HepG2 (cell line): Measurements from ENCODE around the gene TMUB1. TPM values are rescaled to one million over a fixed set of nuclear protein-coding genes. Genes with fewer than 3 reads are reported as not detected.

Source experiments
- ATAC-seq: fragments of 200-7000 bp; cut with Tn5 transposase; 3 replicates; pipeline ENCODE4 v1.9.1; 2020; ENCODE audit warnings: mild to moderate bottlenecking, moderate library complexity
- BruUV-seq: library from RNA; stranded (reverse); fragments of 400-500 nt; replicated peaks from 2 replicates; lab custom pipeline; 2021; lab: Mats Ljungman, UMichigan
- CTCF ChIA-PET: fragments of 300-600 bp; formaldehyde crosslinking; extraction: SDS; loops from one replicate; lab custom pipeline; 2021; ENCODE audit warnings: low total read pairs, inconsistent platforms, low intra/inter-chr PET ratio; lab: Yijun Ruan, JAX
- POLR2A ChIA-PET: fragments of 350-600 bp; sonication (Branson Sonifier 250); formaldehyde crosslinking; loops from one replicate; lab custom pipeline; 2020; ENCODE audit warnings: antibody characterized with exemption, inconsistent platforms; lab: Yijun Ruan, JAX
- DNase-seq: peaks from one replicate; pipeline ENCODE4 v3.0.0-alpha.2; 2015; ENCODE audit warnings: low spot score
- FAIRE-seq: peaks from 3 replicates; lab custom pipeline; 2011; peaks lifted over from hg19 to GRCh38; lab: Jason Lieb, UNC
- H2AFZ ChIP-seq: one replicate; pipeline ENCODE4 v1.6.1; 2011; ENCODE audit warnings: low read length, inconsistent platforms
- H3K27ac ChIP-seq: fragments of 300-600 bp; 3 replicates; pipeline ENCODE4 v1.8.0; 2011; ENCODE audit warnings: mixed run types, mild to moderate bottlenecking, mixed read lengths, low read length, inconsistent platforms; ENCODE audit not compliant: insufficient read depth; ENCODE audit errors: extremely low read length
- H3K27me3 ChIP-seq, 2 experiments: fragments of 200-600 bp in 1 of 2; 2 replicates in 1 of 2; 3 replicates in 1 of 2; pipeline versions ENCODE4 v1.6.0 to v1.8.0; 2011; ENCODE audit warnings: low read length in 2 of 2, mild to moderate bottlenecking in 2 of 2, moderate library complexity in 2 of 2, inconsistent platforms in 1 of 2; ENCODE audit not compliant: insufficient read depth in 2 of 2, control insufficient read depth in 1 of 2
- H3K36me3 ChIP-seq, 2 experiments: fragments of 200-600 bp in 1 of 2; replicated peaks in 1 of 2; 2 replicates in 1 of 2; 3 replicates in 1 of 2; pipeline versions ENCODE4 v1.5.1 to v1.8.0; 2011; ENCODE audit warnings: low read length in 2 of 2, inconsistent platforms in 1 of 2; ENCODE audit not compliant: insufficient read depth in 2 of 2, control insufficient read depth in 1 of 2
- H3K4me1 ChIP-seq: 2 replicates; pipeline ENCODE4 v1.5.1; 2012; ENCODE audit warnings: low read length, inconsistent platforms; ENCODE audit not compliant: insufficient read depth
- H3K4me2 ChIP-seq: 2 replicates; pipeline ENCODE4 v1.6.0; 2011; ENCODE audit warnings: low read depth, low read length, inconsistent platforms
- H3K4me3 ChIP-seq, 3 experiments: fragments of 200-600 bp in 1 of 3; sonication (generic), shearing (Covaris generic) in 1 of 3; replicated peaks in 1 of 3; 2 replicates each; pipeline ENCODE4 v1.5.1; 2011 to 2016; ENCODE audit warnings: low read length in 3 of 3, inconsistent platforms in 2 of 3, low read depth in 2 of 3, mild to moderate bottlenecking in 2 of 3, control low read depth in 1 of 3, mixed read lengths in 1 of 3; ENCODE audit not compliant: insufficient read depth in 1 of 3
- H3K79me2 ChIP-seq: one replicate; pipeline ENCODE4 v1.6.1; 2011; ENCODE audit warnings: low read length, inconsistent platforms; ENCODE audit not compliant: insufficient read depth
- H3K9ac ChIP-seq: 2 replicates; pipeline ENCODE4 v1.6.0; 2011; ENCODE audit warnings: mild to moderate bottlenecking, low read depth, low read length, inconsistent platforms; ENCODE audit not compliant: insufficient read depth
- H3K9me3 ChIP-seq: 2 replicates; pipeline ENCODE4 v1.5.1; 2012; ENCODE audit warnings: mild to moderate bottlenecking, low read length
- H4K20me1 ChIP-seq: 2 replicates; pipeline ENCODE4 v1.6.0; 2011; ENCODE audit warnings: inconsistent platforms, mild to moderate bottlenecking, low read length, moderate library complexity; ENCODE audit not compliant: insufficient read depth
- AHR ChIP-seq: IDR thresholded peaks from 2 replicates; pipeline ENCODE4 v1.6.1; 2018; ENCODE audit warnings: missing genetic modification reagents, missing compliant biosample characterization
- GLMP ChIP-seq: sonication (generic); formaldehyde crosslinking; IDR thresholded peaks from 2 replicates; pipeline ENCODE4 v1.9.0; 2021; ENCODE audit warnings: missing genetic modification reagents, mild to moderate bottlenecking, borderline replicate concordance
- NR2F2 ChIP-seq: IDR thresholded peaks from 2 replicates; pipeline ENCODE4 v1.6.1; 2012; ENCODE audit warnings: low read depth, inconsistent platforms, borderline replicate concordance
- RFX5 ChIP-seq: IDR thresholded peaks from 2 replicates; pipeline ENCODE4 v1.6.1; 2011; ENCODE audit warnings: low read depth, low read length, improper control_type of control experiment
- ZBTB26 ChIP-seq: IDR thresholded peaks from 2 replicates; pipeline ENCODE4 v1.6.1; 2016; ENCODE audit warnings: missing compliant biosample characterization, missing genetic modification reagents, borderline replicate concordance
- ZEB1 ChIP-seq: IDR thresholded peaks from 2 replicates; pipeline ENCODE4 v1.6.1; 2012; ENCODE audit warnings: mild to moderate bottlenecking, low read depth, inconsistent platforms; ENCODE audit not compliant: insufficient replicate concordance
- ZNF12 ChIP-seq: sonication (generic); formaldehyde crosslinking; IDR thresholded peaks from 2 replicates; pipeline ENCODE4 v1.5.0; 2020; ENCODE audit warnings: missing genetic modification reagents
- ZNF205 ChIP-seq: IDR thresholded peaks from 2 replicates; pipeline ENCODE4 v1.6.1; 2018; ENCODE audit warnings: missing biosample characterization, missing genetic modification reagents
- ZNF609 ChIP-seq: sonication (generic); formaldehyde crosslinking; IDR thresholded peaks from 2 replicates; pipeline ENCODE4 v1.4.0; 2020; ENCODE audit warnings: mild to moderate bottlenecking, missing genetic modification reagents, borderline replicate concordance
- ZNF691 ChIP-seq: sonication (generic); formaldehyde crosslinking; IDR thresholded peaks from 2 replicates; pipeline ENCODE4 v1.4.0; 2020; ENCODE audit warnings: missing genetic modification reagents, low read depth, mild to moderate bottlenecking, borderline replicate concordance
- ZNF841 ChIP-seq: sonication (generic); formaldehyde crosslinking; IDR thresholded peaks from 2 replicates; pipeline ENCODE4 v1.8.1; 2023; ENCODE audit warnings: missing genetic modification reagents, borderline replicate concordance
- WGBS: methylation state at CpG from one replicate; pipeline ENCODE4 v1.1.6; 2017; ENCODE audit warnings: low lambda C conversion rate; 5-methylcytosine and 5-hydroxymethylcytosine counted together
- in situ Hi-C: cut with HindIII; loops from 2 replicates; pipeline ENCODE4 v1.10.0; 2017; ENCODE audit warnings: low pct_unique_long_range_greater_than_20kb; ENCODE audit not compliant: extremely low pct_ligation_motif_present
- intact Hi-C: fragments of 100-400 bp; cut with micrococcal nuclease; formaldehyde crosslinking; loops from one replicate; pipeline ENCODE4 v1.10.0; 2022; ENCODE audit not compliant: unreplicated experiment
- polyA plus RNA-seq, 8 experiments: library from polyadenylated mRNA; depleted of rRNA in 3 of 8; stranded (reverse) in 7 of 8; unstranded in 1 of 8; fragments of >200 nt; fragmentation: Illumina TruSeq in 4 of 8; extraction: Trizol in 4 of 8; gene quantifications; 2 replicates each; pipeline versions ENCODE4 v1.2.1 to v1.2.3, GENCODE V29; 2011 to 2016; ENCODE audit warnings: low read depth in 4 of 8, missing spikeins in 1 of 8, mixed read lengths in 1 of 8; ENCODE audit not compliant: insufficient read depth in 1 of 8
- total RNA-seq, 5 experiments: library from RNA; depleted of rRNA; stranded (reverse); fragments of >200 nt; fragmentation: Illumina TruSeq; extraction: Trizol; gene quantifications; 2 replicates each; pipeline ENCODE4 v1.2.3, GENCODE V29; 2016; ENCODE audit warnings: low read depth in 1 of 5

Gene TMUB1
- total and polyA plus RNA-seq, 2 of the 13 experiments (the other 11 are each of a cell fraction or from before 2014, with no cell fraction given): 44.8 to 51.6 TPM

GRCh38 chr7:151104411-151105235 is 21.3 kb upstream of the TMUB1 start:
- WGBS: 99% methylated on average over 23 of the region's 23 CpGs
- FAIRE-seq (no peak), ATAC-seq (no peak), DNase-seq (no peak)
- Histone ChIP-seq H3K27me3 (no peaks in the 10 kb centered on the region), H3K36me3 (peaks cover 7 to 21% of the 10 kb centered on the region in 2 experiments; a peak in 3 of 5 replicates), H3K27ac (no peak overlapping the region), H3K9me3 (no peaks in the 10 kb centered on the region), H3K4me3 (no peak overlapping the region), H3K4me2 (no peak overlapping the region), H3K79me2 (peaks cover 49% of the 10 kb centered on the region), H2AFZ (no peak overlapping the region), H4K20me1 (peaks cover 33% of the 10 kb centered on the region), H3K9ac (no peak overlapping the region), H3K4me1 (peaks cover 14% of the 10 kb centered on the region)
- TF ChIP-seq ZNF841 (CRISPR knock-in tag) (no peak), ZNF691 (CRISPR knock-in tag) (no peak), ZNF609 (CRISPR knock-in tag) (no peak), ZBTB26 (CRISPR knock-in tag) (no peak), ZNF12 (CRISPR knock-in tag) (no peak), GLMP (CRISPR knock-in tag) (no peak), ZEB1 (no peak), AHR (CRISPR knock-in tag) (no peak), NR2F2 (no peak), ZNF205 (CRISPR knock-in tag) (no peak), RFX5 (no peak)
- TSS peak; percentile 39 for BruUV-seq
- POLR2A ChIA-PET: no interaction called here
- in situ Hi-C loops: no loop called here
- intact Hi-C loops: no loop called here
- CTCF ChIA-PET: no interaction called here
